ENCODE data around the gene MIER3.

DNA sequence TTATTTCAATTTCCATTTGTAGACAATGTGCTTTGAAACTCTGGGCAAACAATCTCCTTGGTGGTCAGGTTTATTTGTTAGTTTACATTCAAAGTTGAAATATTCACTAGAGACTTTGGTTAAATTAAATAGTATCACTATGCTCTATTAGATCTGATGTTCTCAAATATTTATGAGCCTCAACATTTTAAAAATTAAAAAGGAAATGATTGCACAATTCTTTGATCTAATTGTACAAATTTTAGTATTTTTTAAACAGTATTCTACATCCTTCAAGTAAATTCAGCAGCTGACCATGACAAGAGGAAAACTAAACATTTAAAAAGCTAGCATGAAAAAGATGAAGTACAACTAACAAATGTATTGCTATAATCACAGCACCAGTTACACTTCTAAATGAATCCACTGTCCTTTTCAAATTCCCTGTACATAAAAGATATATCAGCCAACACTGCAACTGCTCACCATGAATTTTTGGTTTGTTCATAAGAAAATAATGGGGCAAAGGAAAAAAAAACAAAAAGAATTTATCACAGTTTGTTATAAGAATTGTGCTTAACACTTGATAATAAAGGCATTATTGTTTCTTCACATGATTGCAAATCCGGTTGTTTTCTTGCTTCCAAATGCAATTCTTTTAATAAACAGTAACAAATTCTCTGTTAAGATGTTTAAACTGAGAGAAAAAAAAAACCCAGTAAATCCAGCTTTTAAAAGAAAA lies 31.8 kb downstream of the MIER3 start:
- TF ChIP-seq, protein P1, sequence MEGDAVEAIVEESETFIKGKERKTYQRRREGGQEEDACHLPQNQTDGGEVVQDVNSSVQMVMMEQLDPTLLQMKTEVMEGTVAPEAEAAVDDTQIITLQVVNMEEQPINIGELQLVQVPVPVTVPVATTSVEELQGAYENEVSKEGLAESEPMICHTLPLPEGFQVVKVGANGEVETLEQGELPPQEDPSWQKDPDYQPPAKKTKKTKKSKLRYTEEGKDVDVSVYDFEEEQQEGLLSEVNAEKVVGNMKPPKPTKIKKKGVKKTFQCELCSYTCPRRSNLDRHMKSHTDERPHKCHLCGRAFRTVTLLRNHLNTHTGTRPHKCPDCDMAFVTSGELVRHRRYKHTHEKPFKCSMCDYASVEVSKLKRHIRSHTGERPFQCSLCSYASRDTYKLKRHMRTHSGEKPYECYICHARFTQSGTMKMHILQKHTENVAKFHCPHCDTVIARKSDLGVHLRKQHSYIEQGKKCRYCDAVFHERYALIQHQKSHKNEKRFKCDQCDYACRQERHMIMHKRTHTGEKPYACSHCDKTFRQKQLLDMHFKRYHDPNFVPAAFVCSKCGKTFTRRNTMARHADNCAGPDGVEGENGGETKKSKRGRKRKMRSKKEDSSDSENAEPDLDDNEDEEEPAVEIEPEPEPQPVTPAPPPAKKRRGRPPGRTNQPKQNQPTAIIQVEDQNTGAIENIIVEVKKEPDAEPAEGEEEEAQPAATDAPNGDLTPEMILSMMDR (IDR thresholded peaks at IDR 0.05; ENCODE audit: insufficient read depth, low read depth, low read length) = no peak
- no peak for TF ChIP-seq EZH2 (IDR thresholded peaks at IDR 0.05; ENCODE audit: insufficient read depth, low read length)
